Measurements from ENCODE around the gene NTNG2.
A peak's percentile ranks its signal among the peaks of the same experiment; 100 is the strongest.

The NTNG2 gene

DNA sequence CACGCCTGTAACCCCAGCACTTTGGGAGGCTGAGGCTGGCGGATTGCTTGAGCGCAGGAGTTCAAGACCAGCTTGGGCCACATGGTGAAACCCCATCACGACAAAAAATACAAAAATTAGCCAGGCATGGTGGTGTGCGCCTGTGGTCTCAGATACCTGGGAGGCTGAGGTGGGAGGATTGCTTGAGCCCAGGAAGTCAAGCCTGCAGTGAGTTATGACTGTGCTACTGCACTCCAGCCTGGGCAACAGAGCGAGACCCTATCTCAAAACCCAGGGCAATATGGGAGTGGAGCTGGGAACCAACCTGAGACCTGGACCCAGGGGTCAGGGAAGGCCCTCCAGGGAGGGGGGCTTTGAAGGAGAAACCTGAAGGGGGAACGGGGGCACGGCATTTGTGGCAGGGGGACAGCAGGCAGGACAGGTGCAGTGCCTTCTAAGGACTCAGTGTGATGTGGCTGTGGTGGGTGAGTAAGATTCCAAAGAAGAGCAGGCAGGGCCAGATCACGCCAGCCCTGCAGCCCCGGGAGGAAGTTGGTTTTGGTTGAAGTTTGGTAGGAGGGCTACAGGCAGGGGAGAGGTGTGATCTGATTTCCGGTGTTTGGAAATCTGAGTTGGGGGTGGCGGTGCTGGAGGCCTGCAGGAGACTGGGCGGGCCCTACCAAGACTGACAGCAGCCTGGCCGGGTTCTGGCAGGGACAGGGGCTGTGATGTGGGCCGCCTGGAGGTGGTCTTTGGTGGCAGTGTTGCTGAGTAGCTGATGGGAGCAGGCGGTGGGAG lies 46.2 kb downstream of the NTNG2 start:
- DNase-seq: no peak

DNA sequence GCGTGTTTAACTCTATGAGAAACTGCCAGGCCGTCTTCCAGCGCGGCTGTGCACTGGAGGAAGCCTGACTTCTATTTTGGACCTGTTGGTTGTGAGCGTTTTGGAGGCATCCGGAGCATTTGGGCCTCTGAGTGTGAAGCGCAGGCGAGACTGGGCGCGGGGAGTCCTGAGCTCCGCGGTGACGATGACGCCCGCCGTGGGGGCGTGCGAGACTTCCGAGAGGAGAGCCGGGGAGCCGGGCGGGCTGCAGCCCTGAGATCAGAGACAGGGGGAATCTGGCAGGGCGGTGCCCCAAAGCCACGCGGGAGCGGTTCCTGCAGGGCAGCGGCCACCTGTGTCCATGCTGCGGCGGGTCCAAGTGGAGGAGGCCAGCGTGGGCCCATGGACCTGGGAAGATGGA lies 47.4 kb downstream of the NTNG2 start:
- DNase-seq: no peak

DNA sequence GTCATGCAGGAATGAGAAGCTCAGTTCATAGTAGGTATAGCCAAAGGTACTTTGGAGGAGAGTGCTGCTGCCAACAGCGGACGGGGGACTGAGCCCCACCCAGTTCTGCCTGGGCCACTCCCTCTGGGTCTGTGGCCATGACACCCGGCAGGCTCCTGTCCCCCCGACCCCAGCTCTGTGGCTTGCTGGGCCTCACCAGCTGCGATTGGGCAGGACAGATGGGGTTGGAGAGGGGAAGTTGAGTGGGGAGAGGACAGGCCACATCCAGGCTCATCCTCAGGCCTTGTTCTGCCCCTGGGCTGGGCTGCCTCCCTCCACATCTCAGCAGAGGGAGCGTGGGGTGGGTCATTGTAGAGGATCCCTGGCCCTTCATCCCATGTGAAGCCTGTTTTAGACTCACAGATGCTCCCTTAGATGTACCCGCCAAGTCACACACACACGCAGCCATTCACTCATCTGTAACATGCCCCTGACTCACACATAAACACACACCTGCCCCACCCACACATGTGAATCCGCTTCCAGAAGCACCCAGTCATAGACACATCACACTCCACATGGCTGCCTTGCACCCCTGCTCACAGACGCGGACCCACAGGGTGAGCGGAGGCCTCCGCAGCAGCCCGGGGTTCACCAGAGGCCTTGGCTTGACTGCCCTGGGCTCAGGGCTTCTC lies 48.8 kb downstream of the NTNG2 start:
- no peak for DNase-seq

DNA sequence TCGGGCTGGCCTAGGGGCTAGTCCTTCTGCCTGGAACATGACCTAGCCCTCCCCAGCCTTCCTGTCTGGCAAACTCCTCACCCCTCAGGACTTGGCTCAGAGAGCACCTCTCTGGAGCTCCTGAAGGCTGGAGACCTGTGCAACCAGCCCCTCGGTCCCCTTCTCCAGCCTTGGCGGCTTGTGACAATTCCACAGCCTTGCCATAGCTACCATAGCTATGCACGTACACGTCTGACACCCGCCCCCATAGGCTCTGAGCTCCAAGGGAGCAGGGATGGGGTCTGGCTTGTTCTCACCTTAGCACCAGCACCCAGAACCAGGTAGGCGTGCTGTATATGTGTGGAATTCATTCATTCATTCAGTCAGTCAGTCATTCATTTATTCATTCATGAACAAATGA lies 49.7 kb downstream of the NTNG2 start:
- no peak for DNase-seq

DNA sequence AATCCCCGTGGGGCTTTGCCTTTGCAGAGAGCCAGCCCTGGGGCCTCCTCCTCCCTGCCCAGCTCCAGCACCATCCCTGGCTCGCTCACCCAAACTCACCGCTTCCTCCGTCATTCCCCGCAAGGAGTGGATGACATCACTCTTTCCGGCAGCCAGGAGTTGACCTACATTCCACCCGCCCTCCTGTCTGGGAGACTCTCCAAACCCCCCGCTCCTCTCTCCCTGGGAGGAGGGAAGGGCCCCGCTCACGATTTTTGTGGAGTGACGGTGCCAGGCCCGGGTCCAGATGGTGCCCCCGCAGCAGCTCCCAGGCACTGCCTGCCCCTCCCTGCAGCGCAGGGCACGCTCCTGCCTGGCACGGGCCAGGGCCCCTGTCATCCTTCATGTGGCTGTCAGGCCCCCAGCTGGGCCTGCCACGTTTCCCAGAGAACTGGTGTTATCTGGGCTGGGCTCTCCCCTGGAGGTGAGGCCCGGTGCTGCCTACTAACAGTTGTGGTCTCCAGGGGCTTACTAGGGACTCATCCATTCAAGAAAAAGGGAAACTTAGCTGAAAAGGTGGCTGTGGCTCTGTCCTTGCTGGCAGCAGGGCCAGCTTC lies 52.3 kb downstream of the NTNG2 start:
- no peak for DNase-seq

DNA sequence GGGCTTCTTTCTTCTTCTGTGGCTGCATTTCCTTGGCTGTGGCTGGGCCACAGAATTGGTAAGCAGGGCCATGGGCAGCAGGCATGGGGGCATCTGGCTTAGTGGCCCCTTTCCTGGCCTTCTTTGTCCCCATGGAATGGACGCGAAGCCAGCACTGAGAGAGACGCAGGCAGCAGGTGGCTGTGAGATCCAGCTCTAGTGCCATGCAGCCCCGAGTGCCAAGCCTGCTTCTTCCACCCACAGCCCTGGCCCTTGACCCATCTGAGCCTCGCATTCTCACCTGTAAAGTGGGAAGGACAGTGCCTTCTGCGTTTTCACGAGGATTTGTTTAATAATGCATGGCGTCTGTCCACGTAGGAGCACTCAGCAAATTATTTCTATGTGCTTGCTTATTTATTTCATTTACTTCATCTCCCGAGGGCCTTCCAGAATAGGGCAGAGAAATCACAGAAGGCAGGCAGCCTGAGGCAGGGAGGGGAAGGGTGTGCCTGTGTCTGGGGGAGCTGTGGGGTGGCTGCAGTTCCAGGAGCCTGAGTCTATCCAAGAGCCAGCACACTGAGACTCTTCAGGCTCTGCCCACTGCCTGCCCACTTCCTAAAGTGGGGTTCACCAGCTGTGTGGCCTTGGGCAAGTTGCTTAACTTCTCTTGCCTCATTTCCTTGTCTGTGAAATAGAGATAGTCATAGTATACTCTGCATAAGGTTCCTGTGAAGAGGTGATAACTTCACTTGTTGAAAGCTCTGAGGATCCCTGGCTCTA lies 55.2 kb downstream of the NTNG2 start:
- no peak for DNase-seq

DNA sequence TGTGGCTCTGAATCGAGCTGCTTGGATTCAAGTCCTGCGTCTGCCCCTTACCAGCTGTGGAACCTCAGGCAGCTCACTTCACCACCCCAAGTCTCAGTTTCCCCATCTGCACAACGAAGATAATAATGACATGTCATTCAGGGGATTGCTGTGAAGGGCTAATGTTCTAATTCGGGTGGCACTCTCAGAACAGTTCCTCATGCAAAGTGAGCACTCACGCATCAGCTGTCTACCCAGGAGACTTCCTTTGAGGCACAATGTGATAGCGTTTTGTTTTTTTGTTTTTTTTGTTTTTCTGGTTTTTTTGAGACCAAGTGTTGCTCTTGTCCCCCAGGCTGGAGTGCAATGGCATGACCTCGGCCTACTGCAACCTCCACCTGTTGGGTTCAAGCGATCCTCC lies 56.4 kb downstream of the NTNG2 start:
- no peak for DNase-seq

DNA sequence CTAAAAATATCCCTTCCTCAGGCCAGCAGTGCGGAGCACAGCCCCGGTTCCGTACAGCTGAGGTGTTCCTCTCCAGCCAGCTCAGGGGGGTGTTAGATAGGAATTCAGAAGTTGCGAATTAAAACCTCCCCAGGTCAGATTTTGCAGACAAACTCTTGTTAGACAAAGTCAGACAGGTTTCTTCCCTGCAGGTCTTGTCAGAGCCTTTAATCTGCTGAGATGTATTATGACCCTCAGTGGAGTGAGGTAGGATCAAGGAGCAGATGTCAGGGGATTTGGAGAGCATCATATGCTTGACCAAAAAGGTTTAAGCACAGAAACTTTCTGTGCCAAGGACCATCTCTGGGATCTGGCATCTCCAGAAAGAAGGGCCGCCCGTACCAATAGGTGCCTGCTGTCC lies 60.1 kb downstream of the NTNG2 start:
- DNase-seq: no peak

DNA sequence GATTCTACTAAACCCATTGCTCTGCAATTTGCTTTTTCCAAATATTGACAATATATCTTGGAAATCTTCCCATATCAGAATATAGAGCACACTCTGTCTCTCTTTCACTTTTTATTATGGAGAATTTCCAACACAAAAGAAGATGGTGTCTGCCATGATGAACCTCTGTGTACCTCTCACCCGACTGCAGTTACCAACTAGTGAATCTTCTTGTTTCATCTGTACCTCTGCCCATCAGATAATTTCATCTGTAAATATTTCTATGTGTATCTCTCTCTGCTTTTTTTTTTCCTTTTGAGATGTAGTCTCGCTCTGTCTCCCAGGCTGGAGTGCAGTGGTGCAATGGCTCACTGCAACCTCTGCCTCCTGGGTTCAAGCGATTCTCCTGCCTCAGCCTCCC lies 62.8 kb downstream of the NTNG2 start:
- DNase-seq: no peak

DNA sequence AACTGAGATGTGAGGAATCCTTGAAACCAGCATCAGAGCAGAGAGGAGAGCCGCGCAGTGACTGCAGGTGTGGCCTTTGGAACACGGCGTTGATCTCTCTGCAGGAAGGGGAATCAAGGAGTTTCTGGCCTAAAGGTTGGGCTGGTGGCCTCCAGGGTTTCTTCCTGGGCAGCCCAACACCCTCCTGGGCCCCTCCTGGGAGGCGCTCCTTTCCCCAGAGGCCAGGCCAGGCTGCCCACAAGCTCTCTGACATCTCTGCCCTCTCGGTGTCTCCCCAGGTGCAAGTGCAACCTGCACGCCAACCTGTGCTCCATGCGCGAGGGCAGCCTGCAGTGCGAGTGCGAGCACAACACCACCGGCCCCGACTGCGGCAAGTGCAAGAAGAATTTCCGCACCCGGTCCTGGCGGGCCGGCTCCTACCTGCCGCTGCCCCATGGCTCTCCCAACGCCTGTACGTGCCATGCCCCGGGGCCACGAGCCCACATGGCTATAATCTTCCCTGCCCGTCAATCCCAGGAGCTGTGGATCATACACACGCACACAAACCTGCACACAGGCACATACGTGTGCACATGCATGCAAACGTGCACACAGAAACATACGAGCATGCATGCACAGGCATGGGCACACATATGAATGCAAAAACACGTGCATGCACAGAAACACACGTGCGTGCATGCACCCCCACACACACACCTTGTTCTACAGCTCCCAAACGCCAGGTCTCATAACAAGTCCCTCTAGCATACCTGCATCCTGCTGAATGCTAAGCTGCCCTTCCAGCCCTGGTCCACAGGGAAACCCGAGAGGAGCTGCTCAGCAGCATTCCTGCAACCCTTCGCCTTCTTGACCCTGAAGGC lies 64.9 kb downstream of the NTNG2 start:
- DNase-seq: no peak

DNA sequence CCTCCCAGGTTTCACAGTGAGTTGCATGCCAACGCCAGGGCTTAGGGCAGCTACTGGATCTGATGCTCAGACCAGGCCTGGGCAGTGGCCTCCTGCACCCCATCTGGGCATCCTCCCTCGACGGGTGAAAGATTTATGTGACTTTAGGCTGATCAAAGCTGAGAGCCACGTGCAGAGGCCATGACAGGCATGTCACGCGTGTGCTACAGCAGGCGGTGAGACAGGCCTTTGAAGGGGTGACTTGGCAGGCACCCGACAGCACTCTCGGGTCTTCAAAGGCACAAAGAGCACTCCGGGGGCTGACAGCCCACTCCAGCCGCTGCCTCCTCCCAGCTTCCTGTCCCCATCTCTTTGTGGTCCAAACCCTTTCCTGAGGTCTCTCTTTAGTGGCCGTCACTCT lies 66.2 kb downstream of the NTNG2 start:
- no peak for DNase-seq

DNA sequence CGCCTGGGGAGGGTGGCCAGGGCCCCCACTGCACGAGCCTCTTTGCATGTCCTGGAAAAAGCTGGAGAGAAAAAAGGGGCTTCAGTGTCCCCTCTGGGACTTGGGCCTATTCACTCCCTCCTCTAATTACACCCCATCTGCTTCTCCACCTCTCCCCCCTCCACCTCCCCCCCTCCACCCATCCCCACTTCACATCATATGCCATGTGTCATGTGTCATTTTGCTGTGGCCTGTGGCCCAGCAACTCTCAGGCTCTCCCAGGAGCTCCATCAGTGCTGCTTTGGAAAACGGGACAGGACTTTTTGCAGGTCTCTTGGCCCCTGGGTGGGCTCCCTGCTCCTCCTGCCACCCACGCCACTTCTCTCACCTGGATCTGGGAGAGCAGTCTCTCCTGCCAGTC lies 68.7 kb downstream of the NTNG2 start:
- no peak for DNase-seq

DNA sequence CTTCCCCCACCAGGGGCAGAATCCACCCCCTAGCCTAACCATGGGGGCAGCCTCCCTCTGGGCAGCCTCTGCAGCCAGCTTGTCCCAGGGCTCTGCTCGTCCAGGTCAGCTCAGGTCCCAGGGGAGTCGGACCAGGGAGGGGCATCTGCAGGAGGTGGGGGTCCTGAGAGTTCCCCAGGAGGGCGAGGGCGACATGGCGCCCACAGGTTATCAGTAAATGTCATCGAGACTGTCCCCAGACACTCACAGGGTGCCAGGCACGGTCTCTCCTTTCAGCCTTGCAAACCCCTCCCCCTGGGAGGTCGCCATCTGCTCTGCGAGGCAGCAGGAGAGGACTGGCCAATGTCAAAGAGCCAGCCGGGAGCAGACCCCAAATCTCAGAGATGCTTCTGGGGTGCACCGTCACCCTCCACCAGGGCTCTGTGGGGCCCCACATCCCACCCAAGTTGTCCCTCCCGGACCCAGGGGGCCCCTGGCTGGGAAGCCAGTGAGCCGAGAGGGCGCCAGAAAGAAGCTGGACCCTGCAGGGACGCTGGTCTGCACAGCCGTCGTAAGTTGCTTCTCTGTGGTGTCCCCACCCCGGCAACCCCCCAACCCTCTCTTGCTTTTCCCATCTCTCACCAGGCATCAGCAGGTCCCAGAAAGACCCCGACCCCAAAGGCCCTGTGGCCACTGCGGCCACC lies 69.3 kb downstream of the NTNG2 start:
- no peak for DNase-seq

DNA sequence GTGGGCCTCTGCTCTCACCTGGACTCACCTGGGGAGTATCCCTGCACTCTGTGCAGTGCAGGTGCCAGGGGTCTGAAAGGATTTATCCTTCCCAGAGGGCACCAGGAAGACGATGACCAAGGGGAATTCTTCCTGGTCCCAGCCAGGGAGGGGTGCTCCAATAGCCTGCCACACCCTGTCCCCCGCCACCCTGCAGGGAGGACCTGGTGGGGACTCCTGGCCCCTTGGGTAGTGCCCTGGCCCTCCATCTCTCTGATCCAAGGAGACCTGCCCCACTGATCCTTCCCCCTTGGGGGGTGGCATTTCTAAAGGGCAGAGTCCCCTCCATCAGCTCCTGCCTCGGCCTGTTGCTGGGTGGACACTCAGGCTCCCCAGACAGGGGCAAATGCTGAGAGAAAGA lies 70.7 kb downstream of the NTNG2 start:
- DNase-seq: no peak

DNA sequence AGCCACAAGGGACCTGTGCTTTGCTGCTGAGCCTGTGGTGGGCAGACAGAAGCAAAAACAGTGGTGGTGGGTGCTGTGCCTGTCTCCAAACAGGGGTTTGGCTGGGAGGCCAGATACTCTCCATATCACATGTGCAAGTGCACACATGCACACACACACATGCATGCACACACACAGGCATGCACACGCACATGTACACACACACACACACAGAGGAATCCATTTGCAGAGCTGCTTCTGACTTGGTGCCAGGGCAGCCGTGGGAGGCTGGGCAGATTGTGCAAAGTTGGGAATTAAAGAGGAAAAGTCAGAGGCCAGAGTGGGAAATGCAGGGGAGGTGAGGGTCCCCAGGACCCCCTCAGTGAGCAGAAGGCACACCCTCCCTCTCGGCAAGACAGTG lies 71.3 kb downstream of the NTNG2 start:
- no peak for DNase-seq

DNA sequence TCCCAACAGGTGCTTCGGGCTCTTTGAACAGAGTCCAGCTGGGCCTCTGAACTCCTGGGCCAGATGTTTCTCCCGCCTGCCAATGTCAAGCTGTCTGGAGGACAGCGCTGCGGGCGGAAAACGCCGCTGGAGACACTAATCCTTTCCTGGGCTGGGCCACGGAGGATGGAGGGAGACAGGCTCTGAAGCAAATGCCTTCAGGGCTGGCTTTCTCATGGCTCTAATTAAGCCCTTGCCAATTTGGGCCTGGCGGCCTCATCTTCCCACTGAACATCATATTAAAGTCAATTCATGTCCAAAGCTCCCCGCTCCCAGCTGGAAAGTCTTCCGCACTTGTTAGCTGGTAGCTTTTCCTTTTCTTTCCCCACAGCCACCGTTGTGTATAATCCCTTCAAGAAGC lies 72.7 kb downstream of the NTNG2 start:
- no peak for DNase-seq

DNA sequence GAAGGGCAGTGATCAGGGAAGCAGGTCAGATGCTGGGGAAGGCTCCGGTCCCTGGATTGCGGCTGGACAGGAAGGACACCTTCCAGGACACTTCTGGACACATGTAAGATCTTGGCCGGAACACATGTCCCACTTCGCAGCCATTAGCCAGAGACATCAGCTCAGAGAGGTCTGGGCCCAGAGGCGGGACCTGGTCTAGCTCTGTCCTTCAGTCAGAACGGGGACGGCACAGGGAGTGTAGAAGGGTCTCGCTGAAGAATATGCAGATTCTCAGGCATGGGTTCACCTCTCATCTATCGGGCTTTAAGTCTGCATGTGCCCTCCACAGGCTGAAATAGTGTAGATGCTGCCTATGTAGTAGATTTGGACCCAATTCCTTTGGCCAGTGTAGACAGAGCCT lies 73.3 kb downstream of the NTNG2 start:
- DNase-seq: no peak

DNA sequence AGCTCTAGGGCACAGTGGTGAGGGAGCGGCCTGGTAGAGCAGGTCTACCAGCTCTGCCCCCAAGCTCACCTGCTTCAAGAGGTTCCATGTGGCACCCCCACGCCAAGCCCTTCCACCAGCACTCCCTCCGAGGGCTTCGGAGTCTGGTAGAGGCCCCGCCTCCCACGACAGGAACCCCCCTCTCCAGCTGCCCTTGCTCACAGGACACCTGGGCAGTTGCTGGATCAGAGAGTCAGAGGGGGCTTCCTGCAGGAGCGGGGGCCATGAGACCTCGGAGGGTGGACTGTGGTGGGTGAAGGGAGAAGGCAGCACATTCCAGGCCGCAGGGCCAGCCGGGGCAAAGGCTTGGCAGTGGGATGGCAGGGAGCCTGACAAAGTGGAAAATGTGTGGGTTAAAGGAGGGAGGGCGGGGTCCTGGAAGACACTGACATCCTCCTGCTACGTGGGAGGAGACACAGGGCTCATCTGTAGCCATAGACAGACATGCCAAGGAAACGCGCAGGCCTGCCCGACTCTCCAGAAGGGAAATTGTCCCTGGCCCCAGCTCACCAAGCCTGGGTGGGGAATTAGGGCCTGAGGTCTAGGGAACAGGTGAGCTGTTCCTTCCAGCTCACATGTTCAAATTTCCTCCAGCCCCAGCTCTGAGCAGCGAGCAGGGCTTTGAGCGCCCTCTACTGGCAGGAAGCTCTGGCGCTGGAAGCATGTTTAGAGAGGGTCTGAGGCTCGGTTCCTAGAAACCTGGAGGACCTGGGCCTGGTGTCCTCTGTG lies 74.2 kb downstream of the NTNG2 start:
- peak; percentile 84 for DNase-seq

DNA sequence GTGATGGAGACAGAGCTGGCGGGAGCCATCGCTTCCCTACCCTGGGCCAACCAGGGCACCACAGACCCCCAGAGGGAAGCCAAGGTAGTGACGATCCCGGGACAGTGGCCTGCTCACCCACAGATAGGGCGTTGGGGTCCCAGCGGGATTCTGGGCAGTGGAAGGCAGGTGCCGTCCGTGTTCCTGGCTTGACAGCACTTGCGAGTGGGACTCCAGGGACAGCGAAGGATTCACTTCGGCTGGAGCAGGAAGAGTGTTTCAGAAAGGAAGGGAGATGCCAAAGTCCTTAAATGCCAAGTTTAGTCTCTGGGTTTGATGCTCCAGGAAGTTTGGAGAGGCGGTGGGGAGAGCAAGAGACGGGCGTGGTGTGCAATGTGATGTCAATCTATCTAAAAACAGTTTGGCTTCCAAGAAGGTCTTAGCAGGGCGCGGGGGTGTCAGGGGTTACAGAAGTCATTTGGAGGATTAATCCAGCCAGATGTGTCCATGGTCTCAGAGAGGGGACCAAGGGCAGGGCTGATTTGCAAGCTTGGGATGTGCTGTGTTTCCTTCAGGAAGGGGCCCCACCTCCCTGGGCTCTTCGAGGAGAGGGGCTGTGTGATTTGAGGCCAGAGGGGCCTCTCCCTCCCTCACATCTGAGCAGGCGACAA lies 74.9 kb downstream of the NTNG2 start:
- DNase-seq: no peak

DNA sequence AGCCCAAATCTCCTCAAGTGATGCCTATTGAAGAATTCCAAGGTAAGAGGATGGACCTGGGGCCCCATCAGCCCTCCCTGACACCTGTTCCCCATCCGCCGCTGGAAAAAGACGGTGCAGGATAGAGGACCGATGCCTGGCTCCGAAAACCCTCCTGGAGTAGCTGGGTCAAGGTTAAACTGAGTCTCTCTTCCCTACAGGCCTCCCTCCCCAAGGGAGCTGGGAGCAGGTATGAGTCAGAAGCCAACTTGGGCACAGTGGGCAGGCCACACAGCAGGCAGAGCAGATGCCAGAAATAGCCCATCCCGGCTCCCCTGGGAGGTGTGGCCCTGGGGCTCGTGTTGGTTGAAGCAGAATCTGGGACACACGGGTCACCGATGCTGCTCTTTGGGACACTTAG lies 75.6 kb downstream of the NTNG2 start:
- DNase-seq: no peak
